RWPE2 (cell line): ENCODE data around the gene SEMA5B.

Experiments used
- ATAC-seq: fragments of 200-7000 bp; cut with Tn5 transposase; 3 replicates; pipeline ENCODE4 v1.9.1; 2021; ENCODE audit warnings: low read depth
- DNase-seq: peaks from one replicate; pipeline ENCODE4 v3.0.0-alpha.2; 2020; ENCODE audit warnings: low spot score
- H3K27ac ChIP-seq: fragments of 450-650 bp; 2 replicates; pipeline ENCODE4 v1.5.1; 2017; ENCODE audit warnings: mild to moderate bottlenecking; ENCODE audit not compliant: poor library complexity, severe bottlenecking
- H3K27me3 ChIP-seq: fragments of 250-450 bp; sonication (Bioruptor Pico); 2 replicates; pipeline ENCODE4 v1.5.1; 2021; ENCODE audit warnings: mild to moderate bottlenecking, moderate library complexity; ENCODE audit not compliant: insufficient read depth, poor library complexity, severe bottlenecking
- H3K36me3 ChIP-seq: fragments of 250-450 bp; sonication (Bioruptor Pico); 2 replicates; pipeline ENCODE4 v1.5.1; 2020; ENCODE audit warnings: low read depth, mild to moderate bottlenecking, moderate library complexity
- H3K4me1 ChIP-seq: fragments of 250-450 bp; sonication (Bioruptor Pico); 2 replicates; pipeline ENCODE4 v1.5.1; 2021; ENCODE audit warnings: mild to moderate bottlenecking, moderate library complexity; ENCODE audit not compliant: insufficient read depth, poor library complexity, severe bottlenecking
- H3K4me3 ChIP-seq: fragments of 250-450 bp; sonication (Bioruptor Pico); 2 replicates; pipeline ENCODE4 v1.5.1; 2021; ENCODE audit warnings: mild to moderate bottlenecking, moderate library complexity; ENCODE audit not compliant: severe bottlenecking
- H3K9me3 ChIP-seq: fragments of 250-450 bp; sonication (Bioruptor Pico); 2 replicates; pipeline ENCODE4 v1.5.1; 2021; ENCODE audit warnings: mild to moderate bottlenecking, moderate library complexity; ENCODE audit not compliant: severe bottlenecking
- TF ChIP-seq, protein P1 (sequence below): fragments of 450-650 bp; IDR thresholded peaks from one replicate; pipeline ENCODE4 v1.5.1; 2017; ENCODE audit warnings: mild to moderate bottlenecking, moderate library complexity; ENCODE audit not compliant: poor library complexity, severe bottlenecking

Gene SEMA5B

DNA sequence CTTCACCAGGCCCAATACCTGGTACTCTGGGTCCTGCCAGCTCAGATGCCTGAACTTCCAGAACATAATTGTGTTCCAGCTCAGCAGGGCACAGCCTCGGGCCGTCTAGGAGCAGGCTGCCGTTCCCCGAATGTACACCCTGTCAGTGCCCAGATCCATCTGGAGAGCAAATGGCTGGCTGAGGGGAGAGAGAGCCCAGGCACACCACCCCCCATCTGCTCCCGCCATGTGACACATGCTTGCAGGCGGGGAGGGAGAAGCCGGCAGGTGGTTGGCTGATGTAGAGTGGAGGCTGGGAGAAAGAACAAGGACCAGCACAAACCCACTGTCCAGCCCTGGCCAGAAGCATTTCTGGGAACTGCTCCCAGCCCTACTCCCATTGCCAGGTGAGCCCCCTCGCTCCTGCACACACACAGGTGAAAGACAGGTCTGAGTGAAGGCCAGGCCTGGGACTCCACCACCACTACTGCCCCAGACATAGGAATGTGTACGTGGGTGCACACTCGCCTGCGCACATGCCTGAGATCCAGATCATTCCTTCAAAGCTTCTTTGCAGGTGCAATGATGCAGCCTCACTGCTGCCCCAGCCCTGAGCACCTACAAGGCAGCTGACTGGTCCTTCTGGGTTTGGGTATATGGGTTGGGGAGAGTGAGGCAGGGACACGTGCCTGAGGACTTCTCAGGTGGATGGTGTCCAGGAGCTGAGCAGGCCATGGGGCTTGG lies 53.5 kb downstream of the SEMA5B start:
- Histone ChIP-seq H3K4me3 (no peak overlapping the region), H3K36me3 (no peaks in the 10 kb centered on the region), H3K27ac (no peak overlapping the region), H3K4me1 (peaks cover 10% of the 10 kb centered on the region), H3K27me3 (no peaks in the 10 kb centered on the region), H3K9me3 (no peaks in the 10 kb centered on the region)
- DNase-seq = no peak
- TF ChIP-seq, protein P1, sequence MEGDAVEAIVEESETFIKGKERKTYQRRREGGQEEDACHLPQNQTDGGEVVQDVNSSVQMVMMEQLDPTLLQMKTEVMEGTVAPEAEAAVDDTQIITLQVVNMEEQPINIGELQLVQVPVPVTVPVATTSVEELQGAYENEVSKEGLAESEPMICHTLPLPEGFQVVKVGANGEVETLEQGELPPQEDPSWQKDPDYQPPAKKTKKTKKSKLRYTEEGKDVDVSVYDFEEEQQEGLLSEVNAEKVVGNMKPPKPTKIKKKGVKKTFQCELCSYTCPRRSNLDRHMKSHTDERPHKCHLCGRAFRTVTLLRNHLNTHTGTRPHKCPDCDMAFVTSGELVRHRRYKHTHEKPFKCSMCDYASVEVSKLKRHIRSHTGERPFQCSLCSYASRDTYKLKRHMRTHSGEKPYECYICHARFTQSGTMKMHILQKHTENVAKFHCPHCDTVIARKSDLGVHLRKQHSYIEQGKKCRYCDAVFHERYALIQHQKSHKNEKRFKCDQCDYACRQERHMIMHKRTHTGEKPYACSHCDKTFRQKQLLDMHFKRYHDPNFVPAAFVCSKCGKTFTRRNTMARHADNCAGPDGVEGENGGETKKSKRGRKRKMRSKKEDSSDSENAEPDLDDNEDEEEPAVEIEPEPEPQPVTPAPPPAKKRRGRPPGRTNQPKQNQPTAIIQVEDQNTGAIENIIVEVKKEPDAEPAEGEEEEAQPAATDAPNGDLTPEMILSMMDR = no peak
- no peak for ATAC-seq

DNA sequence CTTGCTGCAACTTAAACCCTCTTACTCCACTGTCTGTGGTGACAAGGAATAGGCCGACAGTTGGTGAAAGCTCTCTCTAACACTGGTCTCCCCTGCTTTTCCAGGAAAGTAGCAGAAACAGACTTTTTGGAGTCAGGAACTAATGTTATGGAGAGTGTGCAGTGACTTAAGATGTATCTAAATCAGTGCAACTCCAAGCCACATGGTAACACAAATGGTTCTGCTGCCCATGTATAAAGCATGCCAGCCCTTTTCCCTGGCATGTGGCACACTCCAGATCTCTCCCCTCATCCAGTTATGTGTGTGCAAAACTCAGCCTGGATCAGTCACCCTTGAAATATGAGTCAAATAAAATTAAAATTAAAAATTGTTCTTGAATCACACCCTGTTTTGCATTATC lies 55.4 kb downstream of the SEMA5B start:
- DNase-seq (no peak), ATAC-seq (no peak)
- TF ChIP-seq, protein P1 = no peak
- Histone ChIP-seq H3K4me1 (peaks cover 7% of the 10 kb centered on the region), H3K9me3 (no peaks in the 10 kb centered on the region), H3K36me3 (no peaks in the 10 kb centered on the region), H3K4me3 (no peak overlapping the region), H3K27me3 (no peaks in the 10 kb centered on the region), H3K27ac (no peak overlapping the region)

DNA sequence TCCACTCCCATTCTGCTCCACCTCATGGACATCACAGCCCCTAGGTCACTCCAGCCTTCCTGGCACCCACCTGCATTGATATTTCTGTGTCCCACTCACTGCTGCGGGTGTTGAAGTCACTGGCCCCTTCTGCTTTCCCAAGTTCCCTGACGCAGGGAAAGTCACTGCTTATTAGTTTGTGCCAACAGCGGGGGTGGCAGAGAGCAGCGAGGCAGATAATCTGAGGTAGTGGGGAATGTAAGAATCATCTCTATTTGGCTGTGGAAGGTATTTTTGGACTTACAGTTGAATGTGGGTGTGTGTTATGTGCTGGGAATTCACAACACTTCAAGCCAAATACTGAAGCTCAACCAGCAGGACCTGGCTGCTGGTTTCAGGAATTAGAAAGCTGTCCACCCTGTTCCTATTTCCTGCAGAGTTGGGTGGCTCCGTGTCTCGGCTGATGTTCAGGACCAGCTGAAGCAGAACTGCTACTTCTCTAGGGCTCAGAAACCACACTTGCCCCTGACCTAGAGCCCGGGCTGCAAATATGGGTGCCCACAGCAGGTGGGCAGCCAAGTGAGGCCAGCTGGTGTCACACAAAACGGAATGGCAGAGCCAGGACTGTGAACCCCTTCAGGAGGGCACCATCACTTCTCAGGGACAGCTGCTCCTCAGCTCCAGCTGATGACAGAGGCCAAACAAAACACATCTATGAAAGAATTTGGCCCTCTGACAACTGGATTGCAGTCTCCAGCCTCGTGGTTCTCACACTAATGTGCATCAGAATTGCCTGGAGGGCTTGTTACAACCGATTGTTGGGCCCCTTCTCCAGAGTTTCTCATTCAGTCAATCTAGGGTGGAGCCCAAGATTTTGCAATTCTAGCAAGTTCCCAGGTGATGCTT lies 57.7 kb downstream of the SEMA5B start:
- Histone ChIP-seq H3K36me3 (no peaks in the 10 kb centered on the region), H3K9me3 (no peaks in the 10 kb centered on the region), H3K4me1 (peaks cover 4% of the 10 kb centered on the region), H3K27ac (no peak overlapping the region), H3K4me3 (no peak overlapping the region), H3K27me3 (no peaks in the 10 kb centered on the region)
- no peak for DNase-seq
- peak; percentile 55 for ATAC-seq
- TF ChIP-seq, protein P1 = no peak

DNA sequence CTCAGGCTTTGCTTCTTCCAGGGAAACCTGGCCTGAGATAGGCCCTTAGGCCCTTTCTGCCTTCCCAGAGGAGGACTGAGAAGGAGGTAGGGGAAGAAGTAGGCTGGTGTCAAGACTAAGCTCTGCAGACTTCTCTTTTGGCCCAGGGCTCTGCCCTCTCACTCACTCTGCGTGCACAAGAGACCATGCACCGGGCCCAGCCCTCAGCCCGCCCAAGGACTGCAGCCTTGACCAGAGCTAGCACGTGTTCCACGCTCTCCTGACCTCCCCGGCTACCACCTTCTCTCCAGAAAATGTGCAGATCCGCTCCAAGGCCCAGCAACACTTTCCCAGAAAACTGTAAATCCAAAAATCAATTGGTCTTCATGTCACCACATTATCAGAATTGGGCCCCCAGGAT lies 59.8 kb downstream of the SEMA5B start:
- DNase-seq (no peak), ATAC-seq (no peak)
- H3K9me3 ChIP-seq = no peaks in the 10 kb centered on the region
- no peak overlapping the region for H3K4me3 ChIP-seq
- TF ChIP-seq, protein P1 = no peak
- no peaks in the 10 kb centered on the region for H3K27me3 ChIP-seq
- H3K36me3 ChIP-seq = no peaks in the 10 kb centered on the region
- H3K4me1 ChIP-seq = no peaks in the 10 kb centered on the region
- no peak overlapping the region for H3K27ac ChIP-seq

DNA sequence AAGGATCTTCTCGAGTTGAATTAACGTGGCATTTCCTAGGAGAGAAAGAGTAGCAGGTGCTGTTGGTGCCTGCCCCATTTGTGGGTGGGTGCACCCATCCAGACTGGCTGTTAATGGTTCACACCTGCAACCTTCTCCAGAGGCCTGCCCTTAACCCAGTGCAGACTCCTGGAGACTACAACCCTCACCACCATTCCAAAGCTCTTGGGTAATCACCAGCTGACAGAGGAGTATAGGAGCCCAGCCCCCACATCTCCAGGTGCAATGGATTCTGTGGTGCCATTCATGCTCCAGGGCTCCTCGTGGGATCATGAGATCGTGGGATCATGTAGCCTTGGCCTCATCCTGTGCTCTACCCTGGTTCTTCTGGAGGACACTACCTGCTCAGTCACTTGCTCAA lies 60.2 kb downstream of the SEMA5B start:
- DNase-seq = no peak
- Histone ChIP-seq H3K9me3 (no peaks in the 10 kb centered on the region), H3K27me3 (no peaks in the 10 kb centered on the region), H3K27ac (no peak overlapping the region), H3K36me3 (no peaks in the 10 kb centered on the region), H3K4me3 (no peak overlapping the region), H3K4me1 (no peaks in the 10 kb centered on the region)
- ATAC-seq = no peak
- TF ChIP-seq, protein P1 = no peak
